ENCODE data around the gene ARFGAP3.

DNA sequence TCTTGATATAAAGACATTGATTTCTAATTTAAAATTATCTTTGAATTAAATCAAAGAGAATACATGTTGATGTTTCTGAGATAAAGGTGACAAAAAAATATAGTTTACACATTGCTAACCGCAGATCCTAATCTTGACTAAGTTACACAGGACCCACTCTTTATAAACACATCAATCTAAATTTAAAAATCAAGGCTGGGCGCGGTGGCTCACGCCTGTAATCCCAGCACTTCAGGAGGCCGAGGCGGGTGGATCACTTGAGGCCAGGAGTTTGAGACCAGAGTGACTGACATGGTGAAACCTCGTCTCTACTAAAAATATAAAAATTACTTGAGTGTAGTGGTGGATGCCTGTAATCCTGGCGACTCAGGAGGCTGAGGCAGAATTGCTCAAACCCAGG lies 1.9 kb downstream of the ARFGAP3 start:
- no peak for TF ChIP-seq CTCF (IDR thresholded peaks at IDR 0.05)
- no peak for TF ChIP-seq RFX5 (IDR thresholded peaks at IDR 0.05; ENCODE audit: low read length)
- no peak for TF ChIP-seq POLR2AphosphoS5 (IDR thresholded peaks at IDR 0.05; ENCODE audit: low read depth, low read length)
- TF ChIP-seq RAD21 (IDR thresholded peaks at IDR 0.05; ENCODE audit: low read length): no peak
- no peak for TF ChIP-seq EP300 (IDR thresholded peaks at IDR 0.05; ENCODE audit: borderline replicate concordance in 1 of 2, low read depth in 1 of 2, low read length in 1 of 2)
- no peak for TF ChIP-seq ELF1 (IDR thresholded peaks at IDR 0.05)
- no peak for TF ChIP-seq SIN3A (IDR thresholded peaks at IDR 0.05; ENCODE audit: borderline replicate concordance, low read depth, low read length)
- TF ChIP-seq USF2 (IDR thresholded peaks at IDR 0.05; ENCODE audit: borderline replicate concordance, low read depth, low read length): no peak
- TF ChIP-seq RCOR1 (IDR thresholded peaks at IDR 0.05; ENCODE audit: low read length): no peak
- TF ChIP-seq, protein P1, sequence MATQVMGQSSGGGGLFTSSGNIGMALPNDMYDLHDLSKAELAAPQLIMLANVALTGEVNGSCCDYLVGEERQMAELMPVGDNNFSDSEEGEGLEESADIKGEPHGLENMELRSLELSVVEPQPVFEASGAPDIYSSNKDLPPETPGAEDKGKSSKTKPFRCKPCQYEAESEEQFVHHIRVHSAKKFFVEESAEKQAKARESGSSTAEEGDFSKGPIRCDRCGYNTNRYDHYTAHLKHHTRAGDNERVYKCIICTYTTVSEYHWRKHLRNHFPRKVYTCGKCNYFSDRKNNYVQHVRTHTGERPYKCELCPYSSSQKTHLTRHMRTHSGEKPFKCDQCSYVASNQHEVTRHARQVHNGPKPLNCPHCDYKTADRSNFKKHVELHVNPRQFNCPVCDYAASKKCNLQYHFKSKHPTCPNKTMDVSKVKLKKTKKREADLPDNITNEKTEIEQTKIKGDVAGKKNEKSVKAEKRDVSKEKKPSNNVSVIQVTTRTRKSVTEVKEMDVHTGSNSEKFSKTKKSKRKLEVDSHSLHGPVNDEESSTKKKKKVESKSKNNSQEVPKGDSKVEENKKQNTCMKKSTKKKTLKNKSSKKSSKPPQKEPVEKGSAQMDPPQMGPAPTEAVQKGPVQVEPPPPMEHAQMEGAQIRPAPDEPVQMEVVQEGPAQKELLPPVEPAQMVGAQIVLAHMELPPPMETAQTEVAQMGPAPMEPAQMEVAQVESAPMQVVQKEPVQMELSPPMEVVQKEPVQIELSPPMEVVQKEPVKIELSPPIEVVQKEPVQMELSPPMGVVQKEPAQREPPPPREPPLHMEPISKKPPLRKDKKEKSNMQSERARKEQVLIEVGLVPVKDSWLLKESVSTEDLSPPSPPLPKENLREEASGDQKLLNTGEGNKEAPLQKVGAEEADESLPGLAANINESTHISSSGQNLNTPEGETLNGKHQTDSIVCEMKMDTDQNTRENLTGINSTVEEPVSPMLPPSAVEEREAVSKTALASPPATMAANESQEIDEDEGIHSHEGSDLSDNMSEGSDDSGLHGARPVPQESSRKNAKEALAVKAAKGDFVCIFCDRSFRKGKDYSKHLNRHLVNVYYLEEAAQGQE (IDR thresholded peaks at IDR 0.05; ENCODE audit: low read depth, low read length): no peak
- TF ChIP-seq GABPA (IDR thresholded peaks at IDR 0.05; ENCODE audit: low read depth): no peak
- TF ChIP-seq, protein P2, sequence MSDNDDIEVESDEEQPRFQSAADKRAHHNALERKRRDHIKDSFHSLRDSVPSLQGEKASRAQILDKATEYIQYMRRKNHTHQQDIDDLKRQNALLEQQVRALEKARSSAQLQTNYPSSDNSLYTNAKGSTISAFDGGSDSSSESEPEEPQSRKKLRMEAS (IDR thresholded peaks at IDR 0.05; ENCODE audit: low read depth): no peak
- TF ChIP-seq MXI1 (IDR thresholded peaks at IDR 0.05; ENCODE audit: low read depth, low read length): no peak

Measured in SK-N-SH (cell line).